HepG2 (cell line): ENCODE data around the gene COL5A1. TPM values are rescaled to one million over a fixed set of nuclear protein-coding genes. Genes with fewer than 3 reads are reported as not detected.

Experiments
- ATAC-seq: fragments of 200-7000 bp; cut with Tn5 transposase; 3 replicates; pipeline ENCODE4 v1.9.1; 2020; ENCODE audit warnings: mild to moderate bottlenecking, moderate library complexity
- BruUV-seq: library from RNA; stranded (reverse); fragments of 400-500 nt; replicated peaks from 2 replicates; lab custom pipeline; 2021; lab: Mats Ljungman, UMichigan
- CTCF ChIA-PET: fragments of 300-600 bp; formaldehyde crosslinking; extraction: SDS; loops from one replicate; lab custom pipeline; 2021; ENCODE audit warnings: low total read pairs, inconsistent platforms, low intra/inter-chr PET ratio; lab: Yijun Ruan, JAX
- POLR2A ChIA-PET: fragments of 350-600 bp; sonication (Branson Sonifier 250); formaldehyde crosslinking; loops from one replicate; lab custom pipeline; 2020; ENCODE audit warnings: antibody characterized with exemption, inconsistent platforms; lab: Yijun Ruan, JAX
- DNase-seq: peaks from one replicate; pipeline ENCODE4 v3.0.0-alpha.2; 2015; ENCODE audit warnings: low spot score
- FAIRE-seq: peaks from 3 replicates; lab custom pipeline; 2011; peaks lifted over from hg19 to GRCh38; lab: Jason Lieb, UNC
- H2AFZ ChIP-seq: one replicate; pipeline ENCODE4 v1.6.1; 2011; ENCODE audit warnings: low read length, inconsistent platforms
- H3K27ac ChIP-seq: fragments of 300-600 bp; 3 replicates; pipeline ENCODE4 v1.8.0; 2011; ENCODE audit warnings: mixed run types, mild to moderate bottlenecking, mixed read lengths, low read length, inconsistent platforms; ENCODE audit not compliant: insufficient read depth; ENCODE audit errors: extremely low read length
- H3K27me3 ChIP-seq, 2 experiments: fragments of 200-600 bp in 1 of 2; 2 replicates in 1 of 2; 3 replicates in 1 of 2; pipeline versions ENCODE4 v1.6.0 to v1.8.0; 2011; ENCODE audit warnings: low read length in 2 of 2, mild to moderate bottlenecking in 2 of 2, moderate library complexity in 2 of 2, inconsistent platforms in 1 of 2; ENCODE audit not compliant: insufficient read depth in 2 of 2, control insufficient read depth in 1 of 2
- H3K36me3 ChIP-seq, 2 experiments: fragments of 200-600 bp in 1 of 2; replicated peaks in 1 of 2; 2 replicates in 1 of 2; 3 replicates in 1 of 2; pipeline versions ENCODE4 v1.5.1 to v1.8.0; 2011; ENCODE audit warnings: low read length in 2 of 2, inconsistent platforms in 1 of 2; ENCODE audit not compliant: insufficient read depth in 2 of 2, control insufficient read depth in 1 of 2
- H3K4me1 ChIP-seq: 2 replicates; pipeline ENCODE4 v1.5.1; 2012; ENCODE audit warnings: low read length, inconsistent platforms; ENCODE audit not compliant: insufficient read depth
- H3K4me2 ChIP-seq: 2 replicates; pipeline ENCODE4 v1.6.0; 2011; ENCODE audit warnings: low read depth, low read length, inconsistent platforms
- H3K4me3 ChIP-seq, 3 experiments: fragments of 200-600 bp in 1 of 3; sonication (generic), shearing (Covaris generic) in 1 of 3; replicated peaks in 1 of 3; 2 replicates each; pipeline ENCODE4 v1.5.1; 2011 to 2016; ENCODE audit warnings: low read length in 3 of 3, inconsistent platforms in 2 of 3, low read depth in 2 of 3, mild to moderate bottlenecking in 2 of 3, control low read depth in 1 of 3, mixed read lengths in 1 of 3; ENCODE audit not compliant: insufficient read depth in 1 of 3
- H3K79me2 ChIP-seq: one replicate; pipeline ENCODE4 v1.6.1; 2011; ENCODE audit warnings: low read length, inconsistent platforms; ENCODE audit not compliant: insufficient read depth
- H3K9ac ChIP-seq: 2 replicates; pipeline ENCODE4 v1.6.0; 2011; ENCODE audit warnings: mild to moderate bottlenecking, low read depth, low read length, inconsistent platforms; ENCODE audit not compliant: insufficient read depth
- H3K9me3 ChIP-seq: 2 replicates; pipeline ENCODE4 v1.5.1; 2012; ENCODE audit warnings: mild to moderate bottlenecking, low read length
- H4K20me1 ChIP-seq: 2 replicates; pipeline ENCODE4 v1.6.0; 2011; ENCODE audit warnings: inconsistent platforms, mild to moderate bottlenecking, low read length, moderate library complexity; ENCODE audit not compliant: insufficient read depth
- CEBPB ChIP-seq: IDR thresholded peaks from 2 replicates; pipeline ENCODE4 v1.6.1; 2011; ENCODE audit warnings: low read depth, low read length, improper control_type of control experiment, borderline replicate concordance
- CENPT ChIP-seq: sonication (generic); formaldehyde crosslinking; IDR thresholded peaks from 2 replicates; pipeline ENCODE4 v1.8.0; 2022; ENCODE audit warnings: low read depth, mild to moderate bottlenecking, moderate library complexity, missing genetic modification reagents
- DMTF1 ChIP-seq: sonication (generic); formaldehyde crosslinking; IDR thresholded peaks from 2 replicates; pipeline ENCODE4 v1.4.0; 2020; ENCODE audit warnings: mild to moderate bottlenecking, missing genetic modification reagents
- KMT2A ChIP-seq: sonication (generic); formaldehyde crosslinking; IDR thresholded peaks from 2 replicates; pipeline ENCODE4 v1.4.0; 2020; ENCODE audit warnings: missing genetic modification reagents
- MEF2D ChIP-seq: sonication (generic); formaldehyde crosslinking; IDR thresholded peaks from 2 replicates; pipeline ENCODE4 v1.5.1; 2020; ENCODE audit warnings: mild to moderate bottlenecking, missing genetic modification reagents
- MNT ChIP-seq: fragments of 450-650 bp; IDR thresholded peaks from 2 replicates; pipeline ENCODE4 v1.6.1; 2016
- NPAS2 ChIP-seq: sonication (generic); formaldehyde crosslinking; IDR thresholded peaks from 2 replicates; pipeline ENCODE4 v1.8.0; 2022; ENCODE audit warnings: mild to moderate bottlenecking, missing genetic modification reagents, borderline replicate concordance
- PPARG ChIP-seq: conservative IDR thresholded peaks from 2 replicates; pipeline ENCODE4 v1.6.1; 2016; ENCODE audit warnings: missing biosample characterization, missing genetic modification reagents
- PRMT3 ChIP-seq: sonication (generic); formaldehyde crosslinking; IDR thresholded peaks from 2 replicates; pipeline ENCODE4 v1.8.1; 2022; ENCODE audit warnings: low read depth, mild to moderate bottlenecking, moderate library complexity, missing genetic modification reagents, borderline replicate concordance
- RCOR2 ChIP-seq: IDR thresholded peaks from 2 replicates; pipeline ENCODE4 v1.6.1; 2016; ENCODE audit warnings: missing biosample characterization, missing genetic modification reagents
- SMAD9 ChIP-seq: sonication (generic); formaldehyde crosslinking; IDR thresholded peaks from 2 replicates; pipeline ENCODE4 v1.5.1; 2020; ENCODE audit warnings: mild to moderate bottlenecking, missing genetic modification reagents
- TBL1XR1 ChIP-seq: fragments of 150-350 bp; IDR thresholded peaks from 2 replicates; pipeline ENCODE4 v1.6.1; 2014; ENCODE audit warnings: borderline replicate concordance, low read length; ENCODE audit not compliant: partially characterized antibody
- ZNF256 ChIP-seq: sonication (generic); formaldehyde crosslinking; conservative IDR thresholded peaks from 2 replicates; pipeline ENCODE4 v1.4.0; 2020; ENCODE audit warnings: missing genetic modification reagents
- ZNF609 ChIP-seq: sonication (generic); formaldehyde crosslinking; IDR thresholded peaks from 2 replicates; pipeline ENCODE4 v1.4.0; 2020; ENCODE audit warnings: mild to moderate bottlenecking, missing genetic modification reagents, borderline replicate concordance
- ZNF766 ChIP-seq: sonication (generic); formaldehyde crosslinking; IDR thresholded peaks from 2 replicates; pipeline ENCODE4 v1.5.0; 2020; ENCODE audit warnings: missing genetic modification reagents, borderline replicate concordance
- ZNF841 ChIP-seq: sonication (generic); formaldehyde crosslinking; IDR thresholded peaks from 2 replicates; pipeline ENCODE4 v1.8.1; 2023; ENCODE audit warnings: missing genetic modification reagents, borderline replicate concordance
- ZSCAN21 ChIP-seq: sonication (generic); formaldehyde crosslinking; IDR thresholded peaks from 2 replicates; pipeline ENCODE4 v1.8.0; 2022; ENCODE audit warnings: mild to moderate bottlenecking, missing genetic modification reagents, moderate library complexity, borderline replicate concordance
- WGBS: methylation state at CpG from one replicate; pipeline ENCODE4 v1.1.6; 2017; ENCODE audit warnings: low lambda C conversion rate; 5-methylcytosine and 5-hydroxymethylcytosine counted together
- in situ Hi-C: cut with HindIII; loops from 2 replicates; pipeline ENCODE4 v1.10.0; 2017; ENCODE audit warnings: low pct_unique_long_range_greater_than_20kb; ENCODE audit not compliant: extremely low pct_ligation_motif_present
- intact Hi-C: fragments of 100-400 bp; cut with micrococcal nuclease; formaldehyde crosslinking; loops from one replicate; pipeline ENCODE4 v1.10.0; 2022; ENCODE audit not compliant: unreplicated experiment
- polyA plus RNA-seq, 8 experiments: library from polyadenylated mRNA; depleted of rRNA in 3 of 8; stranded (reverse) in 7 of 8; unstranded in 1 of 8; fragments of >200 nt; fragmentation: Illumina TruSeq in 4 of 8; extraction: Trizol in 4 of 8; gene quantifications; 2 replicates each; pipeline versions ENCODE4 v1.2.1 to v1.2.3, GENCODE V29; 2011 to 2016; ENCODE audit warnings: low read depth in 4 of 8, missing spikeins in 1 of 8, mixed read lengths in 1 of 8; ENCODE audit not compliant: insufficient read depth in 1 of 8
- total RNA-seq, 5 experiments: library from RNA; depleted of rRNA; stranded (reverse); fragments of >200 nt; fragmentation: Illumina TruSeq; extraction: Trizol; gene quantifications; 2 replicates each; pipeline ENCODE4 v1.2.3, GENCODE V29; 2016; ENCODE audit warnings: low read depth in 1 of 5

COL5A1 gene
- total and polyA plus RNA-seq, 2 of the 13 experiments (the other 11 are each of a cell fraction or from before 2014, with no cell fraction given) = not detected

GRCh38 chr9:134783699-134784039, 142.1 kb downstream of the COL5A1 start:
- ATAC-seq (no peak), DNase-seq (no peak), FAIRE-seq (no peak)
- Histone ChIP-seq H3K9ac (no peak overlapping the region), H3K79me2 (no peaks in the 10 kb centered on the region), H3K4me1 (no peaks in the 10 kb centered on the region), H2AFZ (no peak overlapping the region), H3K27ac (no peak overlapping the region), H3K27me3 (peaks cover 14 to 85% of the 10 kb centered on the region in 2 experiments), H3K9me3 (no peaks in the 10 kb centered on the region), H3K4me2 (no peak overlapping the region), H3K4me3 (no peak overlapping the region), H4K20me1 (no peaks in the 10 kb centered on the region), H3K36me3 (no peaks in the 10 kb centered on the region)
- intact Hi-C loops (no loop called here), in situ Hi-C loops (no loop called here)
- 6% methylated on average over 3 of the region's 12 CpGs for WGBS
- ChIA-PET CTCF (no interaction called here), POLR2A (no interaction called here)
- TF ChIP-seq ZSCAN21 (CRISPR knock-in tag) (no peak), PRMT3 (CRISPR knock-in tag) (no peak), DMTF1 (no peak), CEBPB (peak; percentile 84), NPAS2 (no peak), MEF2D (CRISPR knock-in tag) (no peak), ZNF766 (CRISPR knock-in tag) (no peak), CENPT (CRISPR knock-in tag) (no peak), TBL1XR1 (no peak), ZNF841 (no peak), PPARG (CRISPR knock-in tag) (no peak), RCOR2 (no peak), ZNF609 (CRISPR knock-in tag) (no peak), KMT2A (CRISPR knock-in tag) (no peak), SMAD9 (no peak), ZNF256 (no peak), MNT (0 out of 2 replicates have a peak, but pooled peaks have one; percentile 24)
- BruUV-seq = no TSS peak
